Measurements from ENCODE around the gene RAP1GAP. TPM values are rescaled to one million over a fixed set of nuclear protein-coding genes. Genes with fewer than 3 reads are reported as not detected.

RAP1GAP gene
- total and polyA plus RNA-seq, 9 of the 15 experiments (the other 6 are each of a cell fraction or from before 2014, with no cell fraction given): 0.29 to 30.2 (median 19.2) TPM

DNA sequence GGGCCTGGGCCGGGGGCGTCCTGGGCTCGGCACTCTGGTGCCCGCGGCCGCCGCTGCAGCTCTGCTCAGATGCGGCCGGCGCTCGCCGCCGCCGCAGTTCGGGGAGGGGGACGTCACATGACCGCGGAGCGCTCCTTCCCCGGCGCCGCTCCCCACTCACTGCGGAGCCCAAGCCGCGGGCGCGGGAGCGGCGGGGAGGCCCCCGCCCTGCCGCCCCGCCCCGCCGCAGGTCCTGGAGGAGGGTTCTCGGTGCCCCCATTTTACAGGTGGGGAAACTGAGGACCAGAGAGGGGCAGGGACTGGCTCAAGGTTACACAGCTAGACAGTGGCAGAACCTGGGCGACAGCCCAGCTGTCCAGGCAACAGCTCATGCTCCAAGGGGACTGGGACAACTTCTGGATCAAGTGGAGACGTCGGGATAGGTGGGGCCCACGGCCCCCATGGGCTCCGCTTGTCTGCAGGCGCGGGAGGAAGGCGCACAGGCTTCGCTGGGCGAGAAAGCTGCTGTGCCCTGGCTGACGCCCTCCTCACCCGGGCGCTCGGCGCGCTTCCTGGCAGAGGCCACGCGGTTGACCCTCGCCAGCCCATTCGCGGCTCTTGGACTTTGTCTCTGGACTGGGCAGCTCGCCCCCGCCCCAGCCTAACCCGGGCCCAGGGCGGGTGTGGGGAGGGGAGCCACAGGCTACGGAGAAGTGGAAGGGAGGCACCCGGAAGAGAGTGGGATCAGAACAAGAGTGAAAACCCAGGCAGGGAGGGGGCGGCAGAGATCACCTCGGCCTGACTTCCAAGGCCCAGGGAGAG is at the start of gene RAP1GAP (continued):
- TF ChIP-seq, protein P1, sequence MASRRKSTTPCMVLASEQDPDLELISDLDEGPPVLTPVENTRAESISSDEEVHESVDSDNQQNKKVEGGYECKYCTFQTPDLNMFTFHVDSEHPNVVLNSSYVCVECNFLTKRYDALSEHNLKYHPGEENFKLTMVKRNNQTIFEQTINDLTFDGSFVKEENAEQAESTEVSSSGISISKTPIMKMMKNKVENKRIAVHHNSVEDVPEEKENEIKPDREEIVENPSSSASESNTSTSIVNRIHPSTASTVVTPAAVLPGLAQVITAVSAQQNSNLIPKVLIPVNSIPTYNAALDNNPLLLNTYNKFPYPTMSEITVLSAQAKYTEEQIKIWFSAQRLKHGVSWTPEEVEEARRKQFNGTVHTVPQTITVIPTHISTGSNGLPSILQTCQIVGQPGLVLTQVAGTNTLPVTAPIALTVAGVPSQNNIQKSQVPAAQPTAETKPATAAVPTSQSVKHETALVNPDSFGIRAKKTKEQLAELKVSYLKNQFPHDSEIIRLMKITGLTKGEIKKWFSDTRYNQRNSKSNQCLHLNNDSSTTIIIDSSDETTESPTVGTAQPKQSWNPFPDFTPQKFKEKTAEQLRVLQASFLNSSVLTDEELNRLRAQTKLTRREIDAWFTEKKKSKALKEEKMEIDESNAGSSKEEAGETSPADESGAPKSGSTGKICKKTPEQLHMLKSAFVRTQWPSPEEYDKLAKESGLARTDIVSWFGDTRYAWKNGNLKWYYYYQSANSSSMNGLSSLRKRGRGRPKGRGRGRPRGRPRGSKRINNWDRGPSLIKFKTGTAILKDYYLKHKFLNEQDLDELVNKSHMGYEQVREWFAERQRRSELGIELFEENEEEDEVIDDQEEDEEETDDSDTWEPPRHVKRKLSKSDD (conservative IDR thresholded peaks at IDR 0.05; ENCODE audit: low read length): no peak
- TF ChIP-seq CEBPB (tag; IDR thresholded peaks at IDR 0.05) (no peak), NCOA4 (IDR thresholded peaks at IDR 0.05; ENCODE audit: partially characterized antibody) (no peak), POLR2H (tag; IDR thresholded peaks at IDR 0.05; ENCODE audit: low read depth) (no peak), ZNF23 (CRISPR knock-in tag; IDR thresholded peaks at IDR 0.05) (no peak), THRAP3 (IDR thresholded peaks at IDR 0.05; ENCODE audit: borderline replicate concordance) (no peak), FOSL1 (tag; conservative IDR thresholded peaks at IDR 0.05) (no peak), NONO (IDR thresholded peaks at IDR 0.05; ENCODE audit: low read depth in 2 of 2, low read length in 1 of 2) (peak in 1 of 2 experiments; percentile 14; a peak in 2 of 4 replicates), ZKSCAN8 (CRISPR knock-in tag; IDR thresholded peaks at IDR 0.05) (no peak), KLF13 (tag; IDR thresholded peaks at IDR 0.05; ENCODE audit: borderline replicate concordance, low read depth) (no peak), MAFK (IDR thresholded peaks at IDR 0.05; ENCODE audit: low read length) (no peak), ASH1L (IDR thresholded peaks at IDR 0.05; ENCODE audit: borderline replicate concordance, low read depth, partially characterized antibody) (no peak), TCF7 (IDR thresholded peaks at IDR 0.05; ENCODE audit: borderline replicate concordance) (no peak)
- TF ChIP-seq, protein P2, sequence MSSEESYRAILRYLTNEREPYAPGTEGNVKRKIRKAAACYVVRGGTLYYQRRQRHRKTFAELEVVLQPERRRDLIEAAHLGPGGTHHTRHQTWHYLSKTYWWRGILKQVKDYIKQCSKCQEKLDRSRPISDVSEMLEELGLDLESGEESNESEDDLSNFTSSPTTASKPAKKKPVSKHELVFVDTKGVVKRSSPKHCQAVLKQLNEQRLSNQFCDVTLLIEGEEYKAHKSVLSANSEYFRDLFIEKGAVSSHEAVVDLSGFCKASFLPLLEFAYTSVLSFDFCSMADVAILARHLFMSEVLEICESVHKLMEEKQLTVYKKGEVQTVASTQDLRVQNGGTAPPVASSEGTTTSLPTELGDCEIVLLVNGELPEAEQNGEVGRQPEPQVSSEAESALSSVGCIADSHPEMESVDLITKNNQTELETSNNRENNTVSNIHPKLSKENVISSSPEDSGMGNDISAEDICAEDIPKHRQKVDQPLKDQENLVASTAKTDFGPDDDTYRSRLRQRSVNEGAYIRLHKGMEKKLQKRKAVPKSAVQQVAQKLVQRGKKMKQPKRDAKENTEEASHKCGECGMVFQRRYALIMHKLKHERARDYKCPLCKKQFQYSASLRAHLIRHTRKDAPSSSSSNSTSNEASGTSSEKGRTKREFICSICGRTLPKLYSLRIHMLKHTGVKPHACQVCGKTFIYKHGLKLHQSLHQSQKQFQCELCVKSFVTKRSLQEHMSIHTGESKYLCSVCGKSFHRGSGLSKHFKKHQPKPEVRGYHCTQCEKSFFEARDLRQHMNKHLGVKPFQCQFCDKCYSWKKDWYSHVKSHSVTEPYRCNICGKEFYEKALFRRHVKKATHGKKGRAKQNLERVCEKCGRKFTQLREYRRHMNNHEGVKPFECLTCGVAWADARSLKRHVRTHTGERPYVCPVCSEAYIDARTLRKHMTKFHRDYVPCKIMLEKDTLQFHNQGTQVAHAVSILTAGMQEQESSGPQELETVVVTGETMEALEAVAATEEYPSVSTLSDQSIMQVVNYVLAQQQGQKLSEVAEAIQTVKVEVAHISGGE (CRISPR knock-in tag; IDR thresholded peaks at IDR 0.05): peak in 2 of 3 experiments; percentile 59 to 86; a peak in 3 of 6 replicates
- TF ChIP-seq, protein P3, sequence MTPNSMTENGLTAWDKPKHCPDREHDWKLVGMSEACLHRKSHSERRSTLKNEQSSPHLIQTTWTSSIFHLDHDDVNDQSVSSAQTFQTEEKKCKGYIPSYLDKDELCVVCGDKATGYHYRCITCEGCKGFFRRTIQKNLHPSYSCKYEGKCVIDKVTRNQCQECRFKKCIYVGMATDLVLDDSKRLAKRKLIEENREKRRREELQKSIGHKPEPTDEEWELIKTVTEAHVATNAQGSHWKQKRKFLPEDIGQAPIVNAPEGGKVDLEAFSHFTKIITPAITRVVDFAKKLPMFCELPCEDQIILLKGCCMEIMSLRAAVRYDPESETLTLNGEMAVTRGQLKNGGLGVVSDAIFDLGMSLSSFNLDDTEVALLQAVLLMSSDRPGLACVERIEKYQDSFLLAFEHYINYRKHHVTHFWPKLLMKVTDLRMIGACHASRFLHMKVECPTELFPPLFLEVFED (CRISPR knock-in tag; conservative IDR thresholded peaks at IDR 0.05): no peak

Measured in K562 (cell line).